Right ventricle myocardium superior (tissue), 1 donor: Measurements from ENCODE around the gene RNF227. TPM values are rescaled to one million over a fixed set of nuclear protein-coding genes. Genes with fewer than 3 reads are reported as not detected.
A peak's percentile ranks its signal among the peaks of the same experiment; 100 is the strongest.

Experiments used
- ATAC-seq: fragments of 200-7000 bp; cut with Tn5 transposase; one replicate; pipeline ENCODE4 v1.9.1; 2020; ENCODE audit warnings: mild to moderate bottlenecking; ENCODE audit not compliant: poor library complexity
- DNase-seq: peaks from one replicate; pipeline ENCODE4 v3.0.0-alpha.2; 2020
- intact Hi-C: fragments of 100-400 bp; cut with DNase I; formaldehyde crosslinking; loops from one replicate; pipeline ENCODE4 v1.11.2; 2022
- total RNA-seq: library from RNA; stranded (reverse); fragmentation: NEBNext Ultra II Directional; extraction: Animal tissue kit (Norgen Biotek cat#: 25700); gene quantifications from one replicate; pipeline ENCODE4 v1.2.1, GENCODE V29; 2021
- donor health status: DM: no; HTN: yes; CAD: no; lungs with severe emphysema.

The RNF227 gene
- total RNA-seq, 1 donor from 2014 or later, result 0.78 TPM

DNA sequence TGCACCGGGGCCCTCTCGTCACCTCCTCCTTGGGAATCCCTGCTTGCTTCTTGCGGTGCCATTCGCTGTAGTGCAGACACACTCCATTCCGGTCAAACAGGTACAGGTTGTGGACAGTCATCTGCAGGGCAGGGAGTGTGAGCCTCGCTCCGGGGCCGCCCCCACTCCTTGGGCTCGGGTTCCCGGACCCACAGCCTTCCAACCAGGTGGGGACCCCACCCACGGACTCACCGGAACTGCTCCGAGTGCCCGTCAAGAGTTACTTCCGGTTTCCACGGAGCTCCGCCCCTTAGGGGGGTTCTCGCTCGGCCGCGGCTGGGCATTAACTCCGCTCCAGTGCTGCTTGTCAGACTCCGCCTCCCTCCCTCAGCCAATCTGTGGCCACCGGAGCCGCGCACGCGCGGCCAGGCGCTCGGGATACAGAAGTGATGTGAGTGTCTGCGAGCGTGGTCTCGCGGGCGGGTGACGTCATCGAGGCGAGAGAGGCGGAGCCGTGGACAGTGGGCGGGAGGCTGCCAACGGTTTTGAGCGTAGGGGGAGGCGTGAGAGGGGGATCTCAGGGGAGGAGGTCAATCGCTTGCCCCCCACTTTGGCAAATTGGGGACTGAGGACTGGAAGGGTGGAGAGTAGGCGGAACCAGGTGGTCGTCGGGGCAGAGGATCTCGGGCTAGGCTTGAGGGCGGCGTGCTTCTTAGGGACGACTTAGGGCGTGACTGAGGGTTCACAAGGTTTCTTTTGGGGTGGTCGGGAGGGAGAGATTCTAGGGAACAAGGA lies 15.8 kb upstream of the RNF227 start, which contains the start of the genes CNTROB and TRAPPC1:
TSS of gene CNTROB (plus strand) at position 498 of the 774 bp plus-strand sequence. CDS start 874 bp downstream, outside the sequence.
TSS of gene TRAPPC1 (minus strand) at position 238 of the 774 bp plus-strand sequence. CDS start at position 121, 117 bp downstream.
- peak; percentile 100 for DNase-seq
- ATAC-seq, result peak; percentile 99
- intact Hi-C loops, result no loop called here

DNA sequence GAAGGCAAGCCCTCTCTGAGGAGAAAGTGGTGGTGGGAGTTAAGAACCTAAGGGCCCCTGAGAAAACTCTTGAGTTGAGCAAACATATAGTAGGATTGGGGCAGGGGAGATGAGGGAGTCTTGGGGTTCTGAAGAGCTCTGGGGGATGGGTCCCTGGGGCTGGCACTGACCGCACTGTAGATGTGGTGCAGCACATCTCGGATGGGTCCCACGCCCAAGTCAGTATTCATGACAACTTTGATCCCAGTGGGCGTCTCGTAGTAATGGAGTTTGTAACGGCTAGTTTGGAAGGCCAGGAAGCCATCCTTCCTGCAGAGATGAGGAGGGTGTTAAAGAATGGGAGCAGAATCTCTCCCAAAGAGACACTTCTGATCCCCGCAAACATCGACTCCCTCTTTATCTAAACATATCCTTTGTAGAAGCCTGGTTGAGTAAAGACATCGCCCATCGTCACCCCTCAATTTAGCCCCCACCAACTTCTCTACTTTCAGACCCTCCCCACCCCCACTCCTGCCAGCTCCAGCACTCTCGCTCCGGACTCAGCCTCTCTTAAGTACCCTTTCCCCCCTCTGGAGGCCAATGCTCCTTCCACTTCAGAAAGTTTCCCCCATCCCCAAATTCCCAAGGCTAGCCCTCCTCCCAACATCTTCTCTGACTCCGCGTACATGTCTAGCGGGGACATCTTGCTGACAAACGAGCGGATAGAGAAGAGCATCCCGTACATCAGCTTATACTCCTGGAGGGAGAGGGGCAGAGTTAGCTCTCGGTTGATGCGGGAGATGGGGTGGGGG lies 14.9 kb upstream of the RNF227 start:
- no peak for ATAC-seq
- intact Hi-C loops, result no loop called here
- DNase-seq, result no peak

DNA sequence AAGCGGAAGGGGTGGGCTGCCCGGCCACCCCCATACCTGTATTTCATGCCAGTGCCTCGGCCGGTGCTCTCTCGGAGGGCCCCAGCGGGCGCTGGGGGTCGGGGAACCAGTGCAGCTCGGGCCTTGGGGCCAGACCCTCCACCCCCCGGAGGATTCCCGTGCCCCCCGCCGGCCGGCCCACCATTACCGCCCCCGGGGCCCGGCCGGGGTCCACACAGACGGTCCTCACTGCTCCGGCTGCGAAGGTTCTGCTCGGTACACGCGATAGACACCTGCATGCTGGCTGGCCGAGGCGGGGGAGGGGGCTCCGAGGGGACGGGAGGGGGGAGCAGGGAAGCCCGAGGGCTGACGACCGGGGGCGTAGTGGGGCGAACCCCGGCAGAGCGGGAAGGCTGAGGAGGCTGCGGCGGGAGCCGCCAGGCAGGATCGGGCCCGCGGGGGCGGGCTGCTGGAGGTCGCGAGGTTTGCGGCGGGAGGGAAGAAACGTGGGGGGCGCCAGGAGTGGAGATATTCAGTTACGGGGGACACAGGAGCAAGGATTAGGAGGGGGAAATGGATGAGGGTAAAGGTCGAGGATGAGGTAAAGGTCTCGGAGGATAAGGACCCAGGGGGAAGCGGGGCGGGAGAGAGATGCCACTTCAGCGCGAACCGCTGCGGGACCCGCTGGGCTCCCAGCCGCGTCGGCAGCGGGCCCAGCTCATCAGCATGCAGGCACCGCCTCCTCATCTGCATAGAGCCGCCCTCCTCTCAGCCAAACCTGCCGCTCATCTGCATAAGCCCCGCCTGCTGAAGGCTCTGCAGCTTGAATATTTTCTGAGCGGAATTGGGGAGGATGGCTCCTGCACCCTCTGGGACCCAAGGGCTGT lies 13.3 kb upstream of the RNF227 start, which contains the start of gene KCNAB3:
TSS of gene KCNAB3 (minus strand) at position 699 of the 866 bp plus-strand sequence. CDS start at position 278, 421 bp downstream.
- ATAC-seq (no peak), DNase-seq (peak; percentile 55)
- intact Hi-C loops, result no loop called here

DNA sequence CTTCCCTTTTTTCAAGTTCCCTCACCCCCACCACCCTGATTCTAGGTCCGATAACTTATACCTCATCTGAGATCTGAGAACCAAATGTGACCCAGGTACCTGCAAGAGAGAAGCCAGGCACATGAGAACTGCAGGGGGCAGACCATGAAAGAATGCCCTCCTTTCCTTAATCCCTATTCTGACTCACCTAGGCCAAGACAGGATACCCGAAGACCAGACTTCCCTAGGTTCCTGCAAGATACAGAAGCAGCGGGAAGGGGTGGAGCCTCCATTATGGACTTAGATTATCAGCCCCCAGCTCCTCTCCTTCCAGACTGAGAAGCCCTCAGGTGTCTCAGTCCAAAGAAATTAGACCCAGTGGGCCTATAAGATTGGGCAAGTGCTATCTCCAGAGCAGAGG lies 11.5 kb upstream of the RNF227 start:
- ATAC-seq (no peak), DNase-seq (no peak)
- intact Hi-C loops, result no loop called here

DNA sequence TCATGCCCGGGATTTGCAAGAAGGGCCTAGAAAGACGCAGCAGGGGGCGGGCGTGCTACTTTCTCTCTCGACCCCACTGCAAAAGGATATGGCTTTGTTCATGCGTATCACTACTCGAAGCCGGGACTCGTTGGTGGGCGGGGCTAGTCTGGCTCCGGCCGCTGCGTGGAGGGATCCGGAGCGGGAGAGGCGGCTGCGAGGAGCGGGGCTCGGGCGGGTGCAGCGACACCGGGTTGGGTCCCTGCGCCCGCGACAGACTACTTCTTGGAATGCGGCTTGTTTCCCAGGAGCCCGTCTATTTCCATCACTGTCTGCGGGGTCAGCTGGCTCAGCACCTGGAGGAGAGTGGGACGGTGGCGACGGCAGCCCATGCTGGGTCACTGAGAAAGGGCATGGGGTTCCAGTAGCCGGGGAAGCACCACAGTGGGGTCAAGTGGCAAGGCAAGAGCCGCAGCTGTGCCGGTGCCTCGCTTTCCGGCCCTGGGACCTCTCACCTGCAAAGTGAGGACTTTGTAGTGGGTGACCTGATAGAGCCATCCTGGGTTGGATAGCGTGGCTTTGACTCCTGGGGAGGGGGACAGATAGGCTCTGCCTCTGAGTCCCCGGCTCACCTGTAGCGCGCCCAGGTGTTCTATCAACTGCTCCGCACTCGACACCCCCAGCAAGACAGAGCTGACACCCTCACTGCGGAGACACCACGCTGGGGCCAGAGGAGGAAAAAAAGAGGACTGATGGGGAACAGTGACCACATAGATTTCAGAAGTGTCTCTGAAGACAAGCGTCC lies 6.9 kb upstream of the RNF227 start:
- peak; percentile 96 for ATAC-seq
- intact Hi-C loops, result no loop called here

DNA sequence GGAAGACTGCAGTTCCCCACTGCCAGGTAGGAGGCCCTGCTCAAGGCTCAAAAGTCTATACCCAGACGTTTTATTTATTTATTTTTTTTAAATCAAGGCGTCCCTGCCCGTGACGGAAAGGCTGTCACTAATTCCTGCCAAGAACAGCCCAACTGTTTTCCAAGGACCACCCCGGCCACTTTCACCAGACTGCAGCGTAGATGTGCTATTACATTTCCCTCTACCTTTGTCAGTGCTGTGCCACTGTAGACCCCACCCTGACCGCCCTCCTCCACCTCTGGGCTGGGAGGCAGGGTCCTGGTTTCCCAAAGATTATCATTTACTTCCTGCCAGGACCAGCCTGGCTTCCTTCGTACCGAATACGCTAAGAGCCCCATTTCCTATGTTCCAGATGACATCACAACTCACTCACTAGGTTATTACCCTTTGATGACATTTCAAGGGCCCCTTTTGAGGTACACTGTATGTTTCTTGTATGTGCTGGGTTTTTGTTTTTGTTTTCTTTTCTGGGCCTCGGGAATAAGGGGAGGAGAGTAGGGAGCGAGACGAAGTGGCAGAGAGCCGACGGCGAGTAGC lies 6.3 kb upstream of the RNF227 start:
- DNase-seq (no peak), ATAC-seq (no peak)
- intact Hi-C loops, result no loop called here

More for the DNA sequence above, 6.9 kb upstream of the RNF227 start:
- DNase-seq, result peak; percentile 92

DNA sequence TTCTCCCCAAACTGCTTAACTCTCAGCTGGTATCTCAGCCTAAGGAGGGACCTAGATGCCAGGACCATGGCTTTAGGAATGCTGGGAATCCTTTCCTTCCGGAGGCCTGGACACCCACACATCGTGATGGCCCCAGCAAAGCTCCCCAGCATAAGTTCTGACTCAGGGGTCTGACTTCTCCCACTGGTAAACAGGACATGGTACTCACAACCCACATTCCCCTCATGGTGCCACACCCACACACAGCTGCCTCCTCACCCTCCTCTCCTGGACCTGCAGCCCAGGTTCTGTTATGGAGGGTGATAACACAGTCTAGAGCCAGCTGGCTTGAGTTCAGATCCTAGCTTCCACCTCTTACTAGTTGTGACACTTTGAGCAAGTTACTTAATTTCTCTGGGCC lies 719 bp upstream of the RNF227 start:
- no peak for ATAC-seq
- DNase-seq, result no peak
- intact Hi-C loops, result no loop called here

DNA sequence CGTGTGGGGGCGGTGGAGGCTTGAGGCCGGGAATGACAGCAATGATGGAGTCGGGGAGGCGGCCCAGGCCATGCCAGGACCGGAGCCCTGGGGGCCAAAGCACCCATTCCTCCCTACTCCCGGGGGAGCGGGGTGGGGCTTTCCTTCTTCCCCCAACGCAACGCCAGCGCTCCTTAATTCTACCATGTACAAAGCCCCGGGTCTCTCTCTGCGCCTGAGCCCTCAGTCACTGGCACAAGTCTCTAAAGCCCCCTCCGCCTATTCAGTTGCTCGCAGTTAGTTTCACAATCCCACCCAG lies 245 bp upstream of the RNF227 start:
- no peak for ATAC-seq
- intact Hi-C loops, result no loop called here
- DNase-seq, result no peak

DNA sequence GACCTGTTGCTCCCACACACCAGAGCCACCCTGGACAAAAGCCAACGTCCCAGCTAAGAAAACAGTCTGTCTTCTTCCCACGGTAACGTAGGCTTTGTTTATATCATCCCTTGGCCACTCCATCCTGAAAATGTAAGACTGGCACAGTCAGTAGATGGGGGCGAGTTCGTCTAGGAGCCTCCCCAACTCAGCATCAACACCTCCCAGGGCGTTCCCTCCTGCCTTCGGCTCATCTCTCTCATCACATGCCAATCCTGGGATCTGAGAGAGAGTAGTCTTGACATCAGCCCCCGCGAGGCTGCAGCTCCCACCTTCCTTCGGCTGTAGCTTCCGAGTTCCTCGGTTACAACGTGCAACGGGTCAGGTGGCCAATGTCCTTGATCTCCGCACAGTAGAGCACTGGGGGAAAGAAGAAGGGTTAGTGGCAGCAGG lies 894 bp downstream of the RNF227 start:
- ATAC-seq (no peak), DNase-seq (no peak)
- intact Hi-C loops, result loop anchor here (2.0 kb wide), 1 partner anchor 74 kb away; no protein-coding TSS in a partner anchor

DNA sequence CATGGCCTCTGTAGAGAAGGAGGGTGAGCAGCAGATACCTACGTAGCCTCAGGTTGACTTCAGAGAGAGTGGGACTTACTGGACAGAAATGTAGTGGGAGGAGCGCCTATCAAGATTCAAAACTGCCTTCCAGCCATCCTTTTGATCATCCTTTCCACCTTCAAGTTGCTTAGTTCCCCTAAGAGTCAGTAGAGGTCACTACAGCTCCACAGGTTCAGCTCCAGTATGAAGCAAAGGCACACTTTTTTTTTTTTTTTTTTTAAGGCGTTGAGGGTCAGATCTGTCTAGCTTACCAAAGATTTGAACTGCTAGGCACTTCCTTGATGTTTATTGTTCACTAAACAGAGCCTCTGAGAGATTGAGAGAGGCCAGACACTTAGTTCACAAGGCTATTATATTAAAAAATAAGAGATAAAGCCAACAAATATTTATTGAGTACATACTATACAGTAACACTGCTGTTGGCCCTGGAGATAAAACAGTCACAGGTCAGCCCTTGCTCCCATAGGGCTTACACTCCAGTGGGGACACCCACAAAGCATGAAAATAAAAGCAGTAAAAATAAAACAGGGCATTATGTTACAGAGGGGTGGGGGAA lies 3.1 kb downstream of the RNF227 start:
- DNase-seq (no peak), ATAC-seq (peak; percentile 29)
- intact Hi-C loops, result loop anchor here (5.0 kb wide), 1 partner anchor 129 kb away; no protein-coding TSS in a partner anchor

DNA sequence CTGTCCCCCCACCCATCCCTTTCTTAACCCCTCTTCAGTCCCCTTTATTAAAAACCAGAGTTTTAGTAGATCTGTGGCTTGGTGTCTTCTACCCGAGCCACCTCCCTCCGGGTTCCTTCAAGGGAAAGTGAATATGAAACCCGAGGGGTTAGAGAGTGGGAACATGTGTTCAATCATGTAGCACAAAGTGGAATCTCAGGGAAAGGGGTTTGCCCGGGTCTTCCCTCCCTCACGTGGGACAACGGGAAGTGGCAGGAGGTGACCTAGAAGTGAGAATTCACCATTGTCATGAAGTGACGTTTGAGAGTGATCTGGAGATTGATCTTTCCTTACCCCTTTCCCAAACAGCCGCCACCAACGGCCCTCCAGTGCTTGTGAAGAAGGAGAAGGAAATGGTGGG lies 5.0 kb downstream of the RNF227 start:
- intact Hi-C loops, result loop anchor here (5.0 kb wide), 1 partner anchor 131 kb away; no protein-coding TSS in a partner anchor
- DNase-seq, result no peak
- ATAC-seq, result no peak

DNA sequence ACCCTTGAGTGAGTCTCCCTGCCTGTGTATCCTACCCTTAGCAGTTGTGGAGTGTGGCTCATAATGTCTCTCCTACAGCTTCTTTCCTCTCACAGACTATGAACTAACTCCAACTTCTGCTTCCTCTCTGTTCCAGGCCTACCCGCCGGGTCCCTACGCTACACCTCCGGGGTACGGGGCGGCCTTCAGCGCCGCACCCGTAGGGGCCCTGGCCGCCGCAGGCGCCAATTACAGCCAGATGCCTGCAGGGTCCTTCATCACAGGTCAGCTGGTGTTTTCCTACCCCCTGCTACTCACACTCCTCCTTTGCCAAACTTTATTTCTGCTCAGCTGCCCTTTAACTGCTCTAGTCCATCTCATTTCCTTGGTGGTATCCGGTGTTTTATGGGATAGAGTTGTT lies 5.4 kb downstream of the RNF227 start:
- DNase-seq (no peak), ATAC-seq (no peak)
- intact Hi-C loops, result loop anchor here (5.0 kb wide), 1 partner anchor 132 kb away; no protein-coding TSS in a partner anchor

DNA sequence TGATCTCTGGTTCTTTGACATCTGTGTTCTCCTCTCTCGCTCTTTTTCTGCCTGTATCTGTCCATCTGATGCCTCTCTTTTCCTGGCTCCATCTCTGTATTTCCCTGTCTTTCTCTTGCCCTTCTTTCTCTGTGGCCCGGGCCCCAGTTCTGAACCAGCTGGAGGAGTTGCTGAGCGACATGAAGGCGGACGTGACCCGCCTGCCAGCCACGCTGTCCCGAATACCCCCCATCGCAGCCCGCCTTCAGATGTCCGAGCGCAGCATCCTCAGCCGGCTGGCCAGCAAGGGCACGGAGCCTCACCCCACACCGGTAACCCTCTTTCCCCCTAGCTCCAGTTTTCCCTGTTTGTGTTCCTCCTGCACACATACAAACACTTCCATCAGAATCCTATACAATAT lies 5.8 kb downstream of the RNF227 start:
- intact Hi-C loops, result loop anchor here (5.0 kb wide), 1 partner anchor 132 kb away; no protein-coding TSS in a partner anchor
- no peak for DNase-seq

DNA sequence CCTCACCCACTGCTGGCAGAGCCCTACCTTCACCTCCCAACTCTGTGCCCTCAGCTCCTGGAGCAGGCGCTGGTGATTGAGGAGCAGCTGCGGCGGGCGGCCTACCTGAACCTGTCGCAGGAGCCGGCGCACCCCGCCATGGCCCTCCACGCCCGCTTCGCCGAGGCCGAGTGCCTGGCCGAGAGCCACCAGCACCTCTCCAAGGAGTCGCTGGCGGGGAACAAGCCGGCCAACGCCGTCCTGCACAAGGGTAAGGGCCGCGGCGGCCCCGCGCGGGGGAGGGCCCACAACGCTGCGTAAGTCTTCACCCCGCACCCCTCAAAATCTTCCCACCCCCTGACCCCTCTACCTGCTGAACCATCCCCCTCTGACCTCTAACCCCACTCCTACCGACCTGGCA lies 7.0 kb downstream of the RNF227 start:
- DNase-seq, result no peak
- intact Hi-C loops, result no loop called here
- ATAC-seq, result no peak

More for the DNA sequence above, 5.8 kb downstream of the RNF227 start:
- no peak for ATAC-seq

DNA sequence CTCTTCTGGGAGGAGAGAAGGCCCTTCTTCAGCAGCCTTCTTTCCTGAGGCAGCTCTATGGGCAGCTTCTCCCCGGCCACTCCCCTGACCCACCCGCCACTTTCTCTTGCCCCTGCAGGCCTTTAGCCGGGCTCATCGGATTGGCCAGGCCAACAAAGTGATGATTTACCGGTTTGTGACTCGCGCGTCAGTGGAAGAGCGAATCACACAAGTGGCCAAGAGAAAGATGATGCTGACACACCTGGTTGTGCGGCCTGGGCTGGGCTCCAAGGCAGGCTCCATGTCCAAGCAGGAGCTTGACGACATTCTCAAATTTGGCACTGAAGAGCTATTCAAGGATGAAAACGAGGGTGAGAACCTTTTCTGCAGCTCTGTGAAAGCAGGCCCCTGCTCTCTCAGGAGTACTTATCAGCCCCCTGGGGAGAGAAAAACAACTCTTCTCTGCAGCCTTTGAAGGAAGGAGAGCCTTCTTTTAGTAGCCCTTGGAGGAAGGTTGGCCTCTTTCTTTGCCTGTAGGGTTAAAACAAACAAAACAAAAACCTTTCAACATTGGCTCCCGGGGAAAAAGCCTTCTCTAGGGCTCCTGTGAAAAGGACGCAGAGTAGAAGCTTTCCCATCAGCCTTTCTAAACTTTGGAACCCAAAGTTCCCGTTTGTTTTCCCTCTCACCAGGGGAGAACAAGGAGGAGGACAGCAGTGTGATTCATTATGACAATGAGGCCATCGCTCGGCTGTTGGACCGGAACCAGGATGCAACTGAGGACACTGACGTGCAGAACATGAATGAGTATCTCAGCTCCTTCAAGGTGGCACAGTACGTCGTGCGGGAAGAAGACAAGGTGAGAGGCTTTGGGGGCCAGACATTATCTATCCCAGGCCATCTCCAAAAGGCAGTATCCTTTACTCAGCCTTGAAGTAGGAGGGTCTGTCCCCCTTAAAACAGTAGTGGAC lies 12.7 kb downstream of the RNF227 start:
- DNase-seq (no peak), ATAC-seq (no peak)
- intact Hi-C loops, result no loop called here

DNA sequence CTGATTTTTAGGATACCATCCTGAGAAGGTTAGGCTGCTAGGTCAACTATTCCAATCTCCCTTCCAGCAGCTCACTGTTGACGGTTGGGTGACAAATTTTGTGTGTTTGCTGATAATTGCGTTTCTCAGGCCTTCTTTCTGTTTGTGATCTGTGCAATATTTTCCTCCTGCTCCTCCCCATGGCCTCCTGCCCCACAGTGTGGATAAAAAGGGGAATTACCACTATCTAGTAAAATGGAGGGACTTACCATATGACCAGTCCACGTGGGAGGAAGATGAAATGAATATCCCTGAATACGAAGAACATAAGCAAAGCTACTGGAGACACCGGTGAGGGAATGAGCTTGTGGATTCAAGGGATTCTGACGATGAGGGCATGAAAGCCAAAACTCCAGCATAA lies 18.3 kb downstream of the RNF227 start:
- intact Hi-C loops, result loop anchor here (5.0 to 10.0 kb wide), 2 partner anchors 35 to 73 kb away; no protein-coding TSS in a partner anchor
- DNase-seq, result no peak
- peak; percentile 81 for ATAC-seq
